GM12872 (cell line): Measurements from ENCODE around the gene SRPRA.
A peak's percentile ranks its signal among the peaks of the same experiment; 100 is the strongest.

Experiments used
- CTCF ChIP-seq: IDR thresholded peaks from 3 replicates; pipeline ENCODE4 v1.5.1; 2011; ENCODE audit warnings: low read depth, mild to moderate bottlenecking, low read length, moderate library complexity; ENCODE audit not compliant: insufficient read depth

The SRPRA gene

GRCh38 chr11:126310992-126311310, 42.3 kb upstream of the SRPRA start:
- no peak for TF ChIP-seq CTCF

GRCh38 chr11:126310200-126310991, 41.7 kb upstream of the SRPRA start:
- peak; percentile 90 for TF ChIP-seq CTCF

- no peak for TF ChIP-seq CTCF
These were observed 39.6 kb upstream of the SRPRA start for GRCh38 chr11:126308271-126308671.

GRCh38 chr11:126307706-126308105, 39.0 kb upstream of the SRPRA start:
- TF ChIP-seq CTCF = peak; percentile 33; the same call in 1 of the 3 replicates

- no peak for TF ChIP-seq CTCF
These were observed 37.0 kb upstream of the SRPRA start for GRCh38 chr11:126305699-126306098.

GRCh38 chr11:126304457-126305075, 35.9 kb upstream of the SRPRA start:
- no peak for TF ChIP-seq CTCF

- TF ChIP-seq CTCF = no peak
These were observed 35.1 kb upstream of the SRPRA start, which contains the start of gene DCPS for GRCh38 chr11:126303623-126304456. Gene DCPS, plus strand, starts transcription at chr11:126304060. Its CDS starts 21 bp downstream, at chr11:126304081.
